T-helper 2 cell (primary cell): ENCODE results near the gene EMILIN1.

Experiments
- DNase-seq, 5 experiments: peaks; one replicate each; pipeline versions ENCODE4 v3.0.0 to v3.0.0-alpha.2; 2012 to 2022
- total RNA-seq, 2 donors: gene quantifications; one replicate each; lab custom pipeline; 2026; lab: John Stamatoyannopoulos, UW

Gene EMILIN1
- 0 to 0.67 reads per million in 2 donors for total RNA-seq

DNA sequence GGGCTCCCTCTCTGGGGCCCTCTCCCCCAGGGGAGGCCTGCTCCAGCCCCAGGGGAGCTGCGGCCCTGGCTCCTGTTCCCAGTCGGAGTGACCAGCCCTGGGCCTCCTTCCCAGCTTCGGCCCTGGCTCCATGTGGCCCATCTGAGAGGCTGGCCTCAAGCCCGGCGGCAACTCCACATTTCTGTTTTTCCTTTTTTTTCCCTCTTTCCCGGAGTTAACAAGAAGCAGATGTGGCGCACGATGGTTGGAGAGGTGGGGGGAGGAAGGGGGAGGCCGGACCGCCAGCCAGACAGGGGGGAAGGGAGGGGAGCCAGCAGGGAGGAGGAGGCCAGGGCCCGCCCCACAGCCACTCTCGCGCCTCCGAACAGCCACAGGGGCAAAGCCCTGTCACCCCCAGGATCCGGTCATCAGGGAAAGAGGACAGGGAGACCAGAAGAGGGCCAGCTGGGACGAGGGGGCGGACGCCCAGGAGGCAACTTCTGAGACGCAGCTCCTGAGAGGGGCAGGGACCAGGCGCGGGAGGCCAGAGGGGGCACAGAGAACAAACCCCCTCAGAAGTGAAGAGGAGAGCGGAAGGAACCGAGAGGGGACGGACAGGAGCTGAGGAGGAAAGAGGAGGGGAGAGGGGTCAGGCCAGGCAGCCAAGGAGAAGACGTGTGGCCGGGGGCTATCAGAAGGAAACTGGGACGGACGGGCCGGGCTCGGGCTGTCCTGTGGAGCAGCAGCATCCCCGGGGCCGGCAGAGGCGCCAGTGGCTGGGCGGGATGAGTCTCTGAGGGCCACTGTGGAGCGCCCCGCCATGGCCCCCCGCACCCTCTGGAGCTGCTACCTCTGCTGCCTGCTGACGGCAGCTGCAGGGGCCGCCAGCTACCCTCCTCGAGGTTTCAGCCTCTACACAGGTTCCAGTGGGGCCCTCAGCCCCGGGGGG is at the start of gene EMILIN1:
Gene EMILIN1, plus strand, starts transcription at position 349 of the 928 bp plus-strand sequence. Its CDS starts 451 bp downstream, at position 800.
- DNase-seq = no peak

GRCh38 chr2:27029051-27029450 is 49.4 kb upstream of the EMILIN1 start:
- DNase-seq = no peak

- DNase-seq = peak; percentile 58 to 86 (median 68)
These were observed 45.7 kb upstream of the EMILIN1 start, which contains the start of gene TMEM214 for GRCh38 chr2:27032495-27033252. TMEM214 (plus strand) TSS chr2:27032965; CDS start chr2:27033016, 51 bp downstream.

DNA sequence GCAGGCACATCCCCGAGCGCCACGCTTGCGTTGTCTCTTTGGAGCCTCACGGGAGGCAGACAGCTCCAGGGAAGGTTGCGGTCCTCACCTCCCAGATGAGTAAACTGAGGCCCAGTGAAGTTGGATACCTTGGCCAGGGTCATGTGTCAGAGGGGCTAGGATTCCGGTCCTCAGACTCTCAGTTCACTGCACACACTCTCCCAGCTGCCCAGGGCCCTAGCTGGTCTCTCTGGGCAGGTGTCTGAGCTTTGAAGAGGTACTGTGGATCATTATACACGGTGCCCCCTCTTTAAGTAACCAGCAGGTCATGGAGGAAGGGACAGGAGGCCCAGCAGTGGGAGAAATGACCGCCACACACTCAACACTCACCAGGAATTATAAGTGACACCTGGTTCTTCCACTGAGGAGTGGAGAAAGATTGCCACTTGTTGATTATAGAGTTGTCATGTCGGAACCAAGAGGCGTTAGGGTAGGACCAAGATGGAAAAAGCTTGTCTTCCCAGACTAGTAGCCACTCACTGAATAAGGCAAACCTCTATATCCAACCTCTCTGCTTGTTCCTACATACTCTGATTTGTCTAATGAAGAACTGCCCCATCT is 45.1 kb upstream of the EMILIN1 start:
- DNase-seq = no peak

DNA sequence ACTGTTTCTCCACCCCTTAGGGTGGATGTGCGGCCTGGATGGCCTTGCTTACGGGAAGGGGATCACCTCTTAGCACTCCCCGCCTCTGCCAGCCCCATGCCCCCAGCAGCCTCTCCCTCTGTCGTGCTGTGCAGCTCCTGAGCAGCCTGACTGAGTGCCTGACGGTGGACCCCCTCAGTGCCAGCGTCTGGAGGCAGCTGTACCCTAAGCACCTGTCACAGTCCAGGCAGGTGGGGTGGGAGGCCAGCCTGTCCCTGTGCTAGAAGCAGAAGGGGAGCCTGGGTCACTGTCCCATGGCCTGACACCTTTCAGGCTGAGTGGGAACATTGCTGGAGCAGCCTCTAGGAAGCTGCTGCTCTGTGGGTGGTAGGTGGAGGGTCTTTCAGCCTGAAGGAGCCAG is 40.4 kb upstream of the EMILIN1 start:
- no peak for DNase-seq

GRCh38 chr2:27038631-27039339 is 39.6 kb upstream of the EMILIN1 start:
- DNase-seq = no peak

GRCh38 chr2:27039426-27039825 is 39.0 kb upstream of the EMILIN1 start:
- no peak for DNase-seq

DNA sequence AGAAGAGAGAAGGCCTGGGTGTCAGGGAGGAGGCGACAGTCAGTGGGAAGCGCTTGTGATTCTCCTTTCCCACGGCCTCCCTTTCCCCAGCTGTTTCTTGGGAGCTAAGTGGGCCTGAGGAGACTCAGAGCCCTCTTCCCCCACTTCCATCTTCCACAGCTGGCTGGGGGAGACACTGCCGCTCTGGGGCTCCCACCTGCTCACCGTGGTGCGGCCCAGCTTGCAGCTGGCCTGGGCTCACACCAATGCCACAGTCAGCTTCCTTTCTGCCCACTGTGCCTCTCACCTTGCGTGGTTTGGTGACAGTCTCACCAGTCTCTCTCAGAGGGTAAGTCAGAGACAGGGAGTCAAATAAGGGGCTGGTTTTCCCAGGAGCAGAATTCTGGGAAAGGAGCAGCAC is 38.5 kb upstream of the EMILIN1 start:
- no peak for DNase-seq

DNA sequence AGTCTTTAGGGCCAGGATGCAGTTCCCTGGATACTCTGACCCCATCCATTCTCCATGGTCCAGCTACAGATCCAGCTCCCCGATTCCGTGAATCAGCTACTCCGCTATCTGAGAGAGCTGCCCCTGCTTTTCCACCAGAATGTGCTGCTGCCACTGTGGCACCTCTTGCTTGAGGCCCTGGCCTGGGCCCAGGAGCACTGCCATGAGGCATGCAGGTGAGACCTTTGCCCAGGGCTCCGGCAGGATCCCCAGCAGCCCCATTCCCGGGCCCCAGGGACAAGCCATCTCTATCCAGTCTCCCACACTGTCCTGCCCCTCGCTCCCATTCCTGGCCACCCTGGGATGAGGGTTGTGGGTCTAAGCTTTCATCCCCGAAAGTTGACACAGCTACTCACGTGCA is 38.1 kb upstream of the EMILIN1 start:
- DNase-seq = no peak

GRCh38 chr2:27041752-27042151 is 36.7 kb upstream of the EMILIN1 start:
- DNase-seq = no peak

DNA sequence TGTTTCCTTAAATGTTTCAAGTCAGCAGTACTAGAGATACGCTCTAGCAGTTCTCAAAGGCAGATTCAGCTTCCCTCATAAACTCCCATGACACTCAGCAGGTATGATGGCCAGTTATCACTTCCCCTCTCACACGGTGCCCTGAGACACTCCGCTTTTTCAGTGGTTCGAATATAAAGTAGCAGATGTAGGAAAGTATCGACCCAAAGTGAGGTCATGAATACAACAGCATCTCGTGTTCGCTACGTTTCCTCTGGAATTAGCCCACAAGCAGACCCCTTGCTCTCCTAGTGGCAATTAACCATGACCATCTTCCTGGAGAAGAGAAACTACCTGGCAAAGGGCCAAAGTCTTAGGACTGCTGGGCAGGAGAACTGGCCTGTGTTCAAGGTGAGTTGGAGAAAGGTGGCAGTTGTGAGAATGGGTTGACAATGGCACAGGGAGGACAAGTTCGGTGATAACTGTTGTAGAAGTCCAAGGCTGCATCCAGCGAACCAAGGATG is 36.2 kb upstream of the EMILIN1 start:
- DNase-seq = no peak

GRCh38 chr2:27042985-27043634 is 35.3 kb upstream of the EMILIN1 start:
- DNase-seq = no peak

GRCh38 chr2:27049422-27050280 is 28.8 kb upstream of the EMILIN1 start:
- DNase-seq = peak; percentile 39 to 67 (median 58)

- peak; percentile 68 to 91 (median 85) for DNase-seq
These were observed 28.0 kb upstream of the EMILIN1 start for GRCh38 chr2:27050281-27050995.

DNA sequence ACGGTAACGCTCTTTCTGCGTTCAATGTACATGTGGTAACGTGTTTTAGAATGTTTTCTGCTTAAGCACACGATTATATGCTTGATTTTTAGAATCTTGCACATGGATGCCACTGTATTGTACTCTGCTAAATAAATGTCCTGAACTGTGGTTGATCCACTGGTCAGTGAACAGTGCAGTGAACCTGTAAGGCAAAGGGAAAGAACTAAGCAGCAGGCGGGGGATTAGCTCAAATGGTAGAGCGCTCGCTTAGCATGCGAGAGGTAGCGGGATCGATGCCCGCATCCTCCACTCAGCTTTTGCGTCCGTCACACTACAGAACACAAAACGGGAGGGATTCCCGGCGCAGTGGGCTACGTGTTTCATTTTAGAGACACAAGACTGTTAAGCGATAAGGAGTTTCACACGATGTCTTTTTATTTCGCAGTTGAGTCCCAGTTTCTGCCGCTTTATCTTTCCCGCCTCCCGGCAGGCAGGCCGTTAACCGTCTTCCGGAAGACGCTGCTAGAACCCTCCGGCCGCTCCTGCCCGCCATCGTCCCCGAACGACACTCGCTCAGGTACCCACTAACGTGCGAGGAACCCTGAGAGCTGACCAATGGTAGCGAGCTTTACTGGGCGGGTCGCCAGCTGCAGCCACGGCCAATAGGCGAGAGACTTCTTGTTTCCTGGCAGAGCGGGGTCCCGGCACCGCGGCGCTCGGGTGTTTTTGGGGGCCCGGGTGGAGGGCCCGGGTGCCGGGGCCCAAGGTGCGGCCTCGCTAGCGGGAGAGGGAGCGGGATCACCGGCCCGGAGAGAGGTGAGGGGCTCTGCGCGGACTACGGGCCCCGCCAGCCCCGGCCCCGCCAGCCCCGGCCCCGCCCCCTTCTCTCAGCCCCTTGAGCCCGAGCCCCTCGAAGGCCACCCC is 27.2 kb upstream of the EMILIN1 start, which contains the start of gene AGBL5:
Gene AGBL5, plus strand, starts transcription at position 673 of the 906 bp plus-strand sequence. CDS start 1,291 bp downstream, outside the sequence.
- DNase-seq = peak; percentile 86 to 97 (median 94)

DNA sequence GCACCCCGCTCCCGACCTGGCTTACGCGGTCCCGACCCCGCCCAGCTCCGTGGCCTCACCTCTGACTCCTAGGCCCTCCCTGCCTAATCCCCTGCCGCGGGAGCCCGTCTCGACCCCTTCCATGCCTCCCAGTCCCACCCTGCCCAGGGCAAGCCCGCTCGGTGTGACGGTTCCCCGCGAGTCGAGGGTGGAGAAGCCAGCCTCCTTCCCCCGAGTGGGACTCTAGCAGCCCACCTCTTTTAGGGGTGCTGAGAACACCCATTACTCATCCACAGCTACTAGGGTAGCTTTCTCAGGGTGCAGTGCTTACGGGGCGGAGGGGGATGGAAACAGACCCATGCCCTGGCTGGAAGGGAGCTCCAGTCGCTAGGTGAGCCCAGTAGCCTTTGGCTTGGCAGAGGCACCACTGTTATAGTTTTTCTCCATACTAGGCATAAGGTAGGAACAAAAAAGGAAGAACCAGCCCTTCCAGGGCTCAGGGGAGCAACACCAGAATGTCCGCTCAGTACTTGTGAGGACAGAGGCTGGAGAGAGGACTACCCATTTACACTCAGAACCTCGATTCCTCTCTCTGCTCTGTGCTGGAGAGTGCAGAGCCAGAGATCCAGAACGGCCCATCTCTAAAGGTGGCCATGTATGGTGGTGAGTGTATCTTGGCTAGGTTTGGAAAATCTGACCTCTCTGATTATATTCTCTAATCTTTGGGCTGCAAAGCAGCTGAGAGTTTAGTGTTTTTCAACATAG is 26.3 kb upstream of the EMILIN1 start:
- DNase-seq = peak in 3 of 5 experiments; percentile 14 to 49 (median 33)

GRCh38 chr2:27053321-27053720 is 25.1 kb upstream of the EMILIN1 start:
- DNase-seq = no peak

DNA sequence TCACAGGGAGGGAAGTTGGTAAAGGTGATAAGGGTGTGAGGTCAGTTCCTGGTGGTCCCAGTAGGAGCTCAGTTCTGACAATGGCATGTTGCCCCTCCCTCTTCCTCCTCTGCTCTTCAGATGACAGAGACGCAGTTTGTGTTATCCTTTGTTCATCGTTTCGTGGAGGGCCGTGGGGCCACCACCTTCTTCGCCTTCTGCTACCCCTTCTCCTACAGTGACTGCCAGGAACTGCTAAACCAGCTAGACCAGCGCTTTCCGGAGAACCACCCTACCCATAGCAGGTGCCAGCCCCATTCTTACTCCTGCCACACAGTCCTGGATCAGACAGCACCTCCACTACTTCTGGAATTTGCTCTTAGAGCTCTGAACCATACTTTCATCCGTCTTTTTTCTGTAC is 24.6 kb upstream of the EMILIN1 start:
- DNase-seq = no peak
